NK-92 (cell line): Measurements from ENCODE around the gene PHB1.
A peak's percentile ranks its signal among the peaks of the same experiment; 100 is the strongest.

Experiments
- DNase-seq: peaks from one replicate; lab custom pipeline; 2025; ENCODE audit not compliant: unreplicated experiment; lab: John Stamatoyannopoulos, UW

Gene PHB1

DNA sequence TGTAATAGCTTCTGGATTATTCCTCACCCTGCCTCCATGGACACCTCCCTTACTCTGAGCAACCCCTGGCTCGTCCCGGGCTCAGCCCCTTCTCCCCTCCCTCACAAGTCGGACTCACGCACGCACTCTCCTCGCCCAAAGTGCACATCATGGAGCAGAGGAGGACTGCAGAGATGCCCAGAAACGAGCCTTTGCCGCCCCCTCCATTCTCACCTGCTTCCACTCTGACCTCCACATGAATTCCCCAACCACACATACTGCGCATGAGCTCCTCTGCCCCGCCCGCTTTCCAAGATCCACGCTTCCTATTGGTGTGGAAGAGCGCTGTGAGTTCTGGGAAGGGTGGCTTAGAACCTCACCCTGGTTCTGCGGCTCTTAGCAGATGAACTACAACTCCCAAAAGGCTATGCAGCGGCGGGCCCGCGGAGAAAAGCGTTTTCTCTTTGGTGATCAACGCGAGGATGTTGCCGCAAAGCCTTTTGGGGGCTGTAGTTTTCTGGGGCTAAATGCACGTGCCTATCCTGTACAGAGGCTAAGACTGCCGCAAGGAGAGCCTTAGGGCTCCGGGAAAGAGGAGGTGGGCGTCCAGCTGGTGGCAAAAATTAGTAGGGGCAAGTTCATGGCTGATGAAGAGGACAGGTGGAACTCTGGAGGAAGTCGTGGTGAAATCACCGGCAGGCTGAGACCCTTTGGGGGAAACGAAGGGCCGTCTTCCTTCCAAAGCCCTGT is at the start of gene PHB1:
TSS of gene PHB1 (minus strand) at position 261 of the 729 bp plus-strand sequence. CDS start 1,618 bp downstream, outside the sequence.
- DNase-seq = peak; percentile 70

DNA sequence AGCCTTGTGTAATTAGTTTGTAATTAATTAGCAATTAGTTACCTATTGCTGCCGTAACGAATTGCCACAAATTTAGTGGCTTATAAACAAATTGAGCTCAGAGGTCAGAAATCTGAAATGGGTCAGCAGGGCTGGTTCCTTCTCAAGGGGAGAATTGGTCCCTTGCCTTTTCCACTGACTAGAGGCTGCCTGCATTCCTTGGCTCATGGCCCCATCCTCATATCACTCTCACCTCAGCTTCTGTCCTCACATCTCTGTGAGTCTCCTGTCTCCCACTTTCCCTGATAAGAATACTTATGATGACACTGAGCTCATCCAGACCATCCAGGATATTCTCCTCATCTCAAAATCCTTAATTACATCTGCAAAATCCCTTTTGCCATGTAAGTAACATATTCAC is 49.4 kb upstream of the PHB1 start:
- no peak for DNase-seq

DNA sequence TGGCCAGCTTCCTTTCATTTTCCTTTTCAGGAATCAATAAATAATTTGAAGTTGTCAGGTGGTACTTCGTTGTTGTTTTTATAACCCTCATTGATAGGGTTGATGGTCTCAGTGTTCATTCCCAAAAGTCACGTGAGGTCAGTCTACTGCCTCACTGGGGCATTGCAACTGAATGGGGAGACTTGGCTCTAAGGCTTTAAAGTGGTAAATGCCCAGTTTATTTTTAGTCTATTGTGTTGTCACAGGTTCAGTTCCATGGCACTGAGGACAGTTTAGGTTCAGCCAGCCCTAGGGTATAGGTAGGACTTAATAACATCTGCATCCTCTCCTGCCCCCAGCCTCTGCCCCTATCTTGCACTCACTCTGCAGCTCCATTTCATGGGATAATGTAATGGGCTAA is 46.9 kb upstream of the PHB1 start:
- DNase-seq = no peak

- no peak for DNase-seq
Observed at GRCh38 chr17:49460401-49460800, 45.7 kb upstream of the PHB1 start.

DNA sequence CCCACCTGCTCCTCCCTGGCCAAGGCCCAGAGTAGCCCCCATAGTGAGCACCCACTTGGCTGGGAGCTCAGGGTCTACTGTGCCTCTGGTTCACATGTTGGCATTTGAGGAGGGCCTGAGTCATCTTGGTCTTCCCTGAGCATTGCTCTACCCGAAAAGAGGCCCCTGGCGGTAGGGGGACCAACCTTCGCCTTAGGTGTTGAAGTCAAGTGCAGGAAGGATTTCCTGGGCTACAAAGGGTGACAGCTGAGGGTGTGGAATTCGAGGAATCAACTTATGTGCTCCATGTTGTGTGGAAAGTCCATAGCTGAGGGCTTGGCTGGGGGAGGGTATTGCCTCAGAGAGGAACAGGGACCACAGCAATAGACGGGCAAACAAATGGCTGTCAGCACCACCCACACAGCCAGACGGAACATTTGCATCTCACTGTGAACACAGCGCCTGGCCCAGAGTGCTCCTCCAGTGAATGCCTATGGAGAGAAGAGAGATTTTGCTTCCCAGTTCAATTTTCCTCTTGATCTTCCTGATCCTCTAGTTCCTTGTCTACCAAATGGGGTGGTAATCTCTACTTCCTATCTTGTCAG is 44.8 kb upstream of the PHB1 start:
- DNase-seq = no peak

- DNase-seq = no peak
Observed at GRCh38 chr17:49457564-49458535, 43.2 kb upstream of the PHB1 start.

DNA sequence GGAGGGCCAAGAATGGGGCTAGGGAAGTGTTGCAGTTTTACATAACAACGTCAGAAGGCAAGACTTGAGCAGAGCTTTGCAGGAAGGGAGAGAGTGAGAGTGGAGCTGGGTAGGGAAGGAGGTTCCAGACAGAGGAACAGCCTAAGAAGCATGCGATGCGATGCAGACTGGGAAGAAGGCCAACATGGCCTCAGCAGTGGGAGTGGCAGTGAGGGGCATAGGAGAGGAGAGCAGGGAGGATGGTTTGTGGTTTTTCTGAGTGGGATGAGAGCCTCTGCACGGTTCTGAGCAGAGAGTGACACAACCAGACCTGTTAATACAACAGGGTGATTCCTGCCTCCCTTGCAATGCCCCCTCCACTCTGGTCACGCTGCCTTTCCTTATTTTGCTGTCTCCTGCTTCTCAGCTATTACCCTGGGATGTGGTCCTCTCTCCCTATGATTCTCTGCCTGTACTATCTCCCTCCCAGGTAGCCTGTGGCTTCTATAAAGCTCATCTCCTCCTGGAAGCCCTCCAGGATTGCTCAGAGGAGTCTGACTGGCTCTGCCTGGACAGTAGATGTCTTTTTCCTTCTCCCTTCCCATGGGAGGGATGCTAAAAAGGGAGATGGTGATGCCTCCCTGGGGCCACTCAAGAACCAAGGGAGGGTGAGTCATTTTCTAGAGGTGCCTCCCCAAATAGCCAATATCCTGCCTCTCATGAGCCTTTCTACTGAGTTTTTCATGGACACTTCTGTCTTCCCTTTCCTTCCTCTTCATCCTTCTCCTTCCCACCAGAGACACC is 41.7 kb upstream of the PHB1 start:
- DNase-seq = no peak

DNA sequence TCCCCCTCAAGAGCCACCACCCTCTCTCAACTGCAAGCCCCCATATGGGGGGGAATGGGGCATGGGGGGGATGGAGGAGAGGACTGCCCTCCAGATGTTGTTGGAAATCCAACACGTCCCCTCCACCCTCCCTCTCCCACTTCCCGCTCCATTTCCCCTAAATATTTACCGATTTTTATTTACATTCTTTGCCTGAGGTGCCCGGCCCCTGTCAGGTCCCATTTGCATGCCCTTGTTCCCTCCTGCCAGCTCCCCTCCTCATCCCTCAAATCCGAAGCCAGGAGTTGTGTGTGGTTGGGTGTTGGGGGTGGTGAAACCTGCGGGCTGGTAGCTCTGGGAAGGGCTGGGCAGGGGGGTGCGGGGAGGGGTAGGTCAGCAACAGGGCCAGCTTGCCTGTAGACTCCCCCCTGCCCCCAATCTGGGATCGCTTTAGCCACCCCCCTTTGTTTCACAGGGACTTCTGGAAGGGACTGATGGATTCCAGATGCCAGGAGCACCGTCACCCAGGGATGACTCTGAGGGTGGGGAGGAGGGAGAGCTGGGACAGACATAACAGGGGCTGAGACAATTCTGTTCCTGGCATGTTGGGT is 40.7 kb upstream of the PHB1 start:
- DNase-seq = no peak

DNA sequence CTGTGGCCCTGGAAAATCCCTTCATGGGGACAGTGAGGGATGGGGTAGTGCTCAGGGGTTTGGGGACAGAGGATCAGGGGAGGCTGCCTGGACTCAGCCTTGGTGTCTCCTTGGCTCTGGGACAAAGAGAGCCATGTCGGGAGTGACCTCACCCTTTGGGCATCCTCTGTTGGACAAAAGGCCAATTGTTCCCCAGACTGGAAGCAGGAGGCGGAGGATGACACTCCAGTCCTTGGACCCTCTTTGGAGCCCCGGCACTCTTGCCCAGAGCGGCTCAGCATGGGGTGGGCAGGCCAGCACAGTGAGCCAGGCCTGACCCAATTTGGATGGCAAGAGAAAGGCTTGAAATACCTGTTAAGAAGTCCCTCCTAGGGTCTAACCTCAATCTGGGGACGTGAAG is 39.4 kb upstream of the PHB1 start:
- no peak for DNase-seq

DNA sequence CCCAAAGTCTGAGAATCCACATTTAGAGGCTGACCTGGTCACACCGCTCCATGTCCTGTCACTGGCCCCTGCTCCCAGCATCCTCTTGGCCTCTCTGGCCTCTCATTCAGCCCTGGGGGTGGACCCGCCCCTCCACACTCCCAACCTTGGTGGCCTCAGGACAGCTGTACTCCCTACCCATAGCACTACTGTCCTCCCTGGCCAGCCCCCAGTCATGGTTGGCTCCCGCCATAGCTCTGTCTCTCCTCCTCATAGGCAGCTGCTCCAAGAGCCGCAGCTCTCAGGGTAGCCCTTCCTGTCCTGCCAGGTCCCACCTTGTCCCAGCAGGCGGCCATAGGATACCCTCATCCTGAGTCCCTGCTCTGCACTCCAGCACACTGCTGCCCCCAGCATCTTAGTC is 38.0 kb upstream of the PHB1 start:
- DNase-seq = no peak

DNA sequence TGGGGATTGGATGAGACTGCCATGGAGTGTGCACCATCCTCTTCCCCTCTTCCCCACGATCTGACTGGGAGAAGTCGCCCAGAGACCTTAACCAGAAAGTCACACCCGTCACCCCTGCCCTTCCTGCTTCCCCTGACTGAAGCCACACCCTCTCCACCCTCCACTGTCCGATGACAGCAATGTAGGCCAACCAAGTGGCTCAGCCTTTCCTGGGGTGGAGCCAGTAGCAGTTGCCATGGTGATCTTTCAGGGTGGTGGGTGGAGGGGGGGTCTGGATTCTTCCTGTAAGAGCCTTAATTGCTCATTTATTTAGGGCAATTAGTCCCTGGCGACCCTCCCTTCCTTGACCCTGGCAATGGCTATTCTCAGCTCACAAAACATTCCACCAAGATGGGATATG is 37.5 kb upstream of the PHB1 start:
- DNase-seq = no peak

DNA sequence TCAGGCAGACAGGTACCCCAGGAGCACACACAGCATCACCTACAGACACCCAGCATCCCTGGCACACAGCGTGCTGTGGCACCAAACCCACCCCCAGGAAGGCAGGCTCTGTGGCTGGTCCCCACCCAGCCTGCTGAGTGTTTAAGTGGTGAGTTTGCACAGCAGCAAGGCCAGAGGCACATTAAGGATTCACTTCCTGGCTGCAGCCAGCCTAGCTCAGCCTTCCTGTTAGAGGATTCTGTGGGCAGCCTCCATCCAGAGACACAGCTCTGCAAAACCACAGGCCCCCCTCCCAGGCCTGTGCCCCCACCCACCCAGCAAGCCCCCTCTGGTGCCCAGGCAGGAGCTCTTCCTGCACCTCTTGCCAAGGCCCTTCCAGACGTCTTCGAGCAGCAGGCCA is 36.1 kb upstream of the PHB1 start:
- no peak for DNase-seq

DNA sequence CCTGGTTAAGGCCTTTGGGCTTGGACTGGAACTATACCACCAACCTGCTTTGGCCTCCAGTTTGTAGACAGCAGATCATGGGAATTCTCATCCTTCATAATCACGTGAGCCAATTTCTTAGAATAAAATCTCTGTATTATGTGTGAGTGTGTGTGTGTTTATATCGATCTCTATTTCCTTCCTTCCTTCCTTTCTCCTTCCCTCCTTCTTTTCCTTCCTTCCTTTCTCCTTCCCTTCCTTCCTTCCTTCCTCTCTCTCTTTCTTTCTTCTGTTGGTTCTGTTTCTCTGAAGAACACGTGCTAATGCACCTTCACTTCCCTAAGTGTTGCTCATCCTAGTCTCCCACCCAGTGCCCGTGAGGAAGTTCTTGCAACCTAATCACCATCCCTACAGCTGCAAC is 35.5 kb upstream of the PHB1 start:
- no peak for DNase-seq

- no peak for DNase-seq
Observed at GRCh38 chr17:49447628-49448302, 33.1 kb upstream of the PHB1 start.

DNA sequence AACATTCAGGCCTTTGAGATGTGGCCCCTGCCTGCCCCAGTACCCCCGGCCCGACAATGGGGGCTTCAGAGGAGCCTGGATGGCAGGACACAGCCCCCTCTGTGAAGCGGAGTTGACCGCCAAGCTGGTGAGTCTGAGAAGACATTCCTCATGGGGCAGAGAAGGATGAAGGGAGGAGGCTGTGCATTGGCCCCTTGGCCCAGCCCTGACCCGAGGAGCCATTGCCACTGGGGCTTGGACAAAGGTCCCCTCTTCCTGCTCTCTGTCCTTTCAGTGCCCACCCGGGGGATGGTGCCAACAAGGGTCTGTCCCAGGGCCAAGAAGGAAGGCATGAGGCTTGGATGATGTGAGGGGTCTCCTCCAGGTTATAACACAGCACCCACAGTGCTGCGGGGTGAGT is 30.9 kb upstream of the PHB1 start:
- no peak for DNase-seq

GRCh38 chr17:49444384-49444783 is 29.7 kb upstream of the PHB1 start:
- no peak for DNase-seq

GRCh38 chr17:49443862-49444261 is 29.2 kb upstream of the PHB1 start:
- DNase-seq = no peak

- no peak for DNase-seq
Observed at GRCh38 chr17:49442041-49442440, 27.4 kb upstream of the PHB1 start.

DNA sequence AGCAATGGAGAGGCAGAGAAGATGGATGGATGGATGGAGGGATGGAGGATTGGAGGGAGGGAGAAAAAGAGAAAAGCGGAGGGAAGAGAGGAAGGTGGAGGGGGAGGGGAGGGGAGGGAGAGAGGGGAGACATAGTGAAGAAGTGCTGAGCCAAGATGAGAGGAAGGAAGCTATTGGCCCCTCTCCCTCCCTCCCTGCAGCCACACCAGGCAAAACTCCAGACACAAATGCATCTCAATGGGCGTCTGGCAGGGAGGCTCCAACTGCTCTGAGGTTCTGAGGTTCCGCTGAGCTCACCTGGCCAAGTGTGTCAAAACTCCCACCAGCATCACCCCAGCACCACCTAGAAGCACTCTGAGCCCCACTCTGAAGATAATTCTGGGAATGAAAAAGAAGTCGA is 26.9 kb upstream of the PHB1 start:
- no peak for DNase-seq

GRCh38 chr17:49440581-49440980 is 25.9 kb upstream of the PHB1 start:
- DNase-seq = no peak
